Thyroid gland (tissue), 4 donors: ENCODE data around the gene FASN.

Experiments used
- CTCF ChIP-seq, 6 experiments: fragments of 200-600 bp in 3 of 6; fragments of 450-650 bp in 3 of 6; sonication (generic) in 3 of 6; IDR thresholded peaks; one replicate each; pipeline ENCODE4 v1.5.1; 2016 to 2019; ENCODE audit warnings: antibody characterized with exemption in 6 of 6, mild to moderate bottlenecking in 2 of 6, inconsistent platforms in 1 of 6, moderate library complexity in 1 of 6
- POLR2A ChIP-seq, 2 donors: fragments of 450-650 bp; IDR thresholded peaks; one replicate each; pipeline ENCODE4 v1.6.1; 2017; ENCODE audit warnings: antibody characterized with exemption in 2 of 2, mild to moderate bottlenecking in 2 of 2, moderate library complexity in 1 of 2

GRCh38 chr17:82083533-82084359 is 14.3 kb downstream of the FASN start:
- TF ChIP-seq CTCF (IDR thresholded peaks at IDR 0.05) (no peak), POLR2A (IDR thresholded peaks at IDR 0.05) (no peak)
